ENCODE data around the gene RARS1. TPM values are rescaled to one million over a fixed set of nuclear protein-coding genes. Genes with fewer than 3 reads are reported as not detected.
A peak's percentile ranks its signal among the peaks of the same experiment; 100 is the strongest.

Gene RARS1
- total RNA-seq, 2 donors from 2014 or later, result 43.2 to 47.2 TPM

DNA sequence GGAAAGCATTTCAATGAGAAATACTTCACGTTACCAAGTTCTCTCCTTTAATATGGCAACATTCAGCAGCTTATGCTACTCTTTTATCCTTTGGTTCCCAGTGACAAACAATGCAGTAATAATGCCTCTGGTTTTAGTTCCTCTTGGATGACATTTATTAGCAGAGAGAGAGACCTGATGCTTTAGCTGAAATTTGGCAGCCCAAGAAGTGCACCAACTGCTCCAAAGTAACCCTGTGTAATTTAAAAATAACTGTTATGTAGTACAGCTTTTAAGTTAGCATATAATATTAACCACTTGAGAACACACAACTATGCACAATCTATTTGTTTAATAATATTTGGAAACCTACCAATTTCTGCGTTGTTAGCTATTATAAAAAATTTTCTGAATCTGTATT is 71.1 kb downstream of the RARS1 start:
- Histone ChIP-seq H3K4me3 (no peak overlapping the region), H3K9me3 (no peaks in the 10 kb centered on the region), H3K4me1 (peaks cover 7% of the 10 kb centered on the region), H3K27ac (no peak overlapping the region), H3K36me3 (replicated peaks in 1 of 2; ENCODE audit: insufficient read depth in 1 of 2, low read depth in 2 of 2) (peaks cover 0 to 27% of the 10 kb centered on the region in 2 donors), H3K27me3 (no peaks in the 10 kb centered on the region)
- ATAC-seq (no peak), DNase-seq (no peak)
- WGBS, 2 donors, result 90 to 91% methylated on average over 2 of the region's 2 CpGs
- intact Hi-C loops (cut with DNase I), result no loop called here
- TF ChIP-seq POLR2A (IDR thresholded peaks at IDR 0.05) (no peak), CTCF (IDR thresholded peaks at IDR 0.05) (no peak)

DNA sequence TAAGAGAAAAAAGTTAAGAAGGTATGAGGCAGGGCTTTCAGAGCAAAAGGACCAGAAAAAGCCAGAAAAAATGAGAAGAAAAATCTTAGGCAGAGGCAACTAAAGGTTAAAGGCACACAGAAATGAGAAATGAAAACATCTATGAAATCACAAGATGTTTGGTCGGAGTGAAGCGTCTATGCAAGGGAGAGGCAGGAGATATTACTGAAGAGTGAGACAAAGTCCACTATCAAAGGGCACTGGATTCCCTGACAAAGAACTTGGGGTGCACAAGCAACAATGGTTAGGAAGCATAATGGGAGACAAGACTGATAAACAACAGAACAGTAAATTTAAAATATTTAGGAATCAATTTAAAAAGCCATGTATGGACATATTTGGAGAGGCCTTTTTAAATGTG is 76.0 kb downstream of the RARS1 start:
- ATAC-seq (no peak), DNase-seq (no peak)
- peaks cover 17% of the 10 kb centered on the region for H3K4me1 ChIP-seq
- 23 to 24% methylated on average over 2 of the region's 2 CpGs for WGBS, 2 donors
- H3K9me3 ChIP-seq, result no peaks in the 10 kb centered on the region
- no peaks in the 10 kb centered on the region for H3K27me3 ChIP-seq
- H3K4me3 ChIP-seq, result no peak overlapping the region
- peak overlapping the region in 1 of 4 donors; percentile 32 for H3K27ac ChIP-seq
- intact Hi-C loops (cut with DNase I), result no loop called here
- TF ChIP-seq CTCF (IDR thresholded peaks at IDR 0.05) (no peak), POLR2A (IDR thresholded peaks at IDR 0.05) (no peak)
- H3K36me3 ChIP-seq (replicated peaks in 1 of 2; ENCODE audit: insufficient read depth in 1 of 2, low read depth in 2 of 2), result peaks cover 0 to 20% of the 10 kb centered on the region in 2 donors

DNA sequence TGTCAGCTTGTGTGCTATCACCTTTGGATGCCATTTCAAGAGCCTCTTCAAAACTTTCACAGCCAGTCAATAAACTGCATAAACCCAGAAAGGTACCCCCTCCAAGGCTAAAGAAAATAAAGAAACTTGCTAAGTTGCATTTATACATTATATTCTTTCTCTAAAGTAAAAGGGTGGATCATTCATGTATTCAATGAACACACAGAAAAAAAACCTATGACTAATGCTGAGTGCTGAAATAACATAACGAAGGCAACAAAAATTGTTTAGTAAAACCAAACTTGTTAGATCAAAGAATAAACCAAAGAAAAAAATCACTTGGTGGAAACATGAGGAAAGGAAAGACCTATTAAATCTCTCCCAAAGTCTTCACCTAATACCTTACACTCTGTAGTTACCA is 77.7 kb downstream of the RARS1 start:
- Histone ChIP-seq H3K9me3 (no peaks in the 10 kb centered on the region), H3K27me3 (no peaks in the 10 kb centered on the region), H3K4me3 (no peak overlapping the region), H3K4me1 (peaks cover 17% of the 10 kb centered on the region), H3K27ac (no peak overlapping the region), H3K36me3 (replicated peaks in 1 of 2; ENCODE audit: insufficient read depth in 1 of 2, low read depth in 2 of 2) (peaks cover 0 to 11% of the 10 kb centered on the region in 2 donors)
- intact Hi-C loops (cut with DNase I), result no loop called here
- 93 to 97% methylated on average over 1 of the region's 1 CpG for WGBS, 2 donors
- TF ChIP-seq POLR2A (IDR thresholded peaks at IDR 0.05) (no peak), CTCF (IDR thresholded peaks at IDR 0.05) (no peak)
- no peak for ATAC-seq
- DNase-seq, result no peak

DNA sequence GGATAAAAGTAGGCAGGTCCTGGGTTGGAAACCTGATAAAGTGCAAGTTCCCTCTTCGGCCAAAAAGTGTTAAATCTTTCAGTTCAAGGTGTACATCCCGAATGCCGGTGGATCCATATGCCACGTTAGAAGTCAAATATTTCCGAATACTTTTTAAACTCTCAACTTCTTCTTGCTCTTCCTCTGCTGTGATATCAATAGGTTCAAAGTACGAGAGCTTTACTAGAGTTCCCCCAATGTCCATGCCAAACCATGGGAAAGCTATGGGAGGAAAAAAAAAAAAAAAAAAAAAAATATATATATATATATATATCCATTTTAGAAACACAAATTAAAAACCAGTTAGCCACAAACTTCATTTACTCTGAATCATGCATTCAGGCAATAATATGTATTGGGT is 82.5 kb downstream of the RARS1 start:
- TF ChIP-seq POLR2A (IDR thresholded peaks at IDR 0.05) (no peak), CTCF (IDR thresholded peaks at IDR 0.05) (no peak)
- 92 to 99% methylated on average over 6 of the region's 6 CpGs for WGBS, 2 donors

More for the DNA sequence above, 82.5 kb downstream of the RARS1 start:
- no peak for ATAC-seq
- H3K36me3 ChIP-seq (replicated peaks in 1 of 2; ENCODE audit: insufficient read depth in 1 of 2, low read depth in 2 of 2), result peaks cover 0 to 3% of the 10 kb centered on the region in 2 donors
- no peaks in the 10 kb centered on the region for H3K9me3 ChIP-seq
- H3K4me1 ChIP-seq, result no peaks in the 10 kb centered on the region
- H3K27ac ChIP-seq, result no peak overlapping the region
- intact Hi-C loops (cut with DNase I), result no loop called here
- no peak overlapping the region for H3K4me3 ChIP-seq
- DNase-seq, result no peak
- no peaks in the 10 kb centered on the region for H3K27me3 ChIP-seq

Small RNA genes lying within 50 kb of the gene (microRNA-seq; reads per million reads assigned to microRNA genes)
- 0 reads per million in 2 donors for gene MIR103A1 (ENCODE audit: borderline number of aligned reads in 2 of 2, borderline replicate concordance in 2 of 2)
- 0 reads per million in 2 donors for gene MIR103B1 (ENCODE audit: borderline number of aligned reads in 2 of 2, borderline replicate concordance in 2 of 2)

Small RNA genes lying within 50 kb of the gene (small RNA-seq; reads per million reads assigned to genes)
- gene MIR103A1, result not detected

Other genes starting within 250 kb of the RARS1 start
- 10 to 100 TPM; 40.0 to 49.4 TPM for gene WWC1, start 194.8 kb upstream of the RARS1 start, total RNA-seq
- 1 to 10 TPM; 1.3 to 2.3 TPM for gene FBLL1, start 42.8 kb downstream of the RARS1 start, total RNA-seq
- 10 to 100 TPM; 14.5 to 18.7 TPM for gene PANK3, start 92.9 kb downstream of the RARS1 start, total RNA-seq